K562 (cell line): ENCODE measurements around the gene PSRC1. TPM values are rescaled to one million over a fixed set of nuclear protein-coding genes. Genes with fewer than 3 reads are reported as not detected.

Experiments used
- ATAC-seq: fragments of 200-7000 bp; cut with Tn5 transposase; 3 replicates; pipeline ENCODE4 v1.9.1; 2020; ENCODE audit warnings: moderate library complexity
- BruUV-seq: library from RNA; stranded (reverse); fragments of 400-500 nt; replicated peaks from 2 replicates; lab custom pipeline; 2021; lab: Mats Ljungman, UMichigan
- CTCF ChIA-PET: fragments of 300-600 bp; formaldehyde crosslinking; extraction: SDS; loops from one replicate; lab custom pipeline; 2021; ENCODE audit warnings: low intra/inter-chr PET ratio; lab: Yijun Ruan, JAX
- POLR2A ChIA-PET: fragments of 300-600, 350-650 bp; sonication (Branson Sonifier 250); formaldehyde crosslinking; extraction: SDS; loops from one replicate; lab custom pipeline; 2021; ENCODE audit warnings: antibody characterized with exemption, inconsistent platforms; lab: Yijun Ruan, JAX
- DNase-seq, 4 experiments: peaks; one replicate each; pipeline versions ENCODE4 v3.0.0 to v3.0.0-alpha.2; 2011 to 2018; ENCODE audit warnings: low spot score in 3 of 4, mixed read lengths in 3 of 4; ENCODE audit errors: extremely low read depth in 1 of 4
- FAIRE-seq: peaks from 2 replicates; lab custom pipeline; 2011; peaks lifted over from hg19 to GRCh38; lab: Jason Lieb, UNC
- H2AFZ ChIP-seq: 2 replicates; pipeline ENCODE4 v1.6.0; 2011; ENCODE audit warnings: low read depth, low read length, control low read depth, inconsistent platforms
- H3K27ac ChIP-seq: fragments of 200-600 bp; 3 replicates; pipeline ENCODE4 v1.8.0; 2011; ENCODE audit warnings: low read depth, mild to moderate bottlenecking, control low read depth, inconsistent platforms, low read length, moderate library complexity, mixed read lengths; ENCODE audit errors: extremely low read depth
- H3K27me3 ChIP-seq, 2 experiments: fragments of 300-600 bp in 1 of 2; 2 replicates in 1 of 2; 3 replicates in 1 of 2; pipeline versions ENCODE4 v1.6.0 to v1.8.0; 2011; ENCODE audit warnings: inconsistent platforms in 2 of 2, low read length in 2 of 2, mild to moderate bottlenecking in 1 of 2, mixed read lengths in 1 of 2, moderate library complexity in 1 of 2; ENCODE audit not compliant: control insufficient read depth in 2 of 2, insufficient read depth in 2 of 2
- H3K36me3 ChIP-seq: fragments of 300-600 bp; 3 replicates; pipeline ENCODE4 v1.8.0; 2011; ENCODE audit warnings: mild to moderate bottlenecking, low read length, inconsistent platforms; ENCODE audit not compliant: control insufficient read depth, insufficient read depth
- H3K4me1 ChIP-seq, 2 experiments: fragments of 200-600 bp in 1 of 2; replicated peaks in 1 of 2; 2 replicates in 1 of 2; 3 replicates in 1 of 2; pipeline versions ENCODE4 v1.5.1 to v1.8.0; 2011; ENCODE audit warnings: inconsistent platforms in 2 of 2, low read length in 2 of 2, mild to moderate bottlenecking in 1 of 2, mixed read lengths in 1 of 2, moderate library complexity in 1 of 2; ENCODE audit not compliant: control insufficient read depth in 2 of 2, insufficient read depth in 2 of 2
- H3K4me2 ChIP-seq: 2 replicates; pipeline ENCODE4 v1.6.1; 2011; ENCODE audit warnings: low read length, control low read depth, inconsistent platforms, mixed read lengths; ENCODE audit not compliant: insufficient read depth
- H3K4me3 ChIP-seq: fragments of 200-600 bp; sonication (generic), shearing (Covaris generic); 2 replicates; pipeline ENCODE4 v1.5.1; 2016; ENCODE audit warnings: control low read depth, inconsistent platforms
- H3K79me2 ChIP-seq: fragments of 200-600 bp; 3 replicates; pipeline ENCODE4 v1.8.0; 2011; ENCODE audit warnings: low read length, inconsistent platforms; ENCODE audit not compliant: control insufficient read depth, insufficient read depth
- H3K9ac ChIP-seq, 2 experiments: 2 replicates each; pipeline versions ENCODE4 v1.6.0 to v1.6.1; 2011; ENCODE audit warnings: low read depth in 2 of 2, low read length in 2 of 2, control low read depth in 1 of 2, inconsistent platforms in 1 of 2, mild to moderate bottlenecking in 1 of 2, mixed read lengths in 1 of 2; ENCODE audit not compliant: insufficient read depth in 1 of 2
- H3K9me1 ChIP-seq: one replicate; pipeline ENCODE4 v1.6.0; 2011; ENCODE audit warnings: inconsistent platforms, mild to moderate bottlenecking, low read length, moderate library complexity; ENCODE audit not compliant: control insufficient read depth, insufficient read depth
- H3K9me3 ChIP-seq: replicated peaks from 2 replicates; pipeline ENCODE4 v1.5.1; 2011; ENCODE audit warnings: low read depth, low read length, inconsistent platforms; ENCODE audit not compliant: control insufficient read depth, insufficient read depth
- H4K20me1 ChIP-seq: replicated peaks from 2 replicates; pipeline ENCODE4 v1.6.1; 2011; ENCODE audit warnings: low read length, inconsistent platforms, mixed read lengths; ENCODE audit not compliant: control insufficient read depth, insufficient read depth
- CBFB ChIP-seq: sonication (generic); formaldehyde crosslinking; IDR thresholded peaks from 2 replicates; pipeline ENCODE4 v1.4.0; 2020; ENCODE audit warnings: mild to moderate bottlenecking, missing genetic modification reagents
- CBX1 ChIP-seq: sonication (generic); IDR thresholded peaks from 2 replicates; pipeline ENCODE4 v1.6.1; 2016; ENCODE audit warnings: antibody characterized with exemption, low read depth, mild to moderate bottlenecking
- MAFG ChIP-seq: fragments of 450-650 bp; conservative IDR thresholded peaks from 2 replicates; pipeline ENCODE4 v1.6.1; 2016; ENCODE audit warnings: missing genetic modification characterization, missing compliant biosample characterization
- MAZ ChIP-seq, 2 experiments: fragments of 450-650 bp in 1 of 2; sonication (generic) in 1 of 2; formaldehyde crosslinking; IDR thresholded peaks in 1 of 2; conservative IDR thresholded peaks in 1 of 2; 2 replicates each; pipeline versions ENCODE4 v1.4.0 to v1.5.0; 2020; ENCODE audit warnings: mild to moderate bottlenecking in 1 of 2, missing genetic modification reagents in 1 of 2
- ZBTB7A ChIP-seq: IDR thresholded peaks from 2 replicates; pipeline ENCODE4 v1.6.1; 2011; ENCODE audit warnings: low read depth, mild to moderate bottlenecking, low read length, moderate library complexity, borderline replicate concordance; ENCODE audit not compliant: control insufficient read depth
- WGBS: fragments of 100-300 bp; shearing (Covaris generic); methylation state at CpG from one replicate; pipeline ENCODE4 v1.1.6; 2016; ENCODE audit warnings: low coverage, mixed read lengths; ENCODE audit not compliant: insufficient coverage; ENCODE audit errors: missing lambda C conversion rate; 5-methylcytosine and 5-hydroxymethylcytosine counted together
- in situ Hi-C: fragments of 300-500 bp; cut with MboI; formaldehyde crosslinking; loops from 4 replicates; pipeline ENCODE4 v1.15.0; 2018; ENCODE audit warnings: inconsistent platforms, mixed read lengths
- intact Hi-C: fragments of 100-400 bp; cut with micrococcal nuclease; formaldehyde crosslinking; loops from 2 replicates; pipeline ENCODE4 v1.14.2; 2022
- polyA plus RNA-seq, 8 experiments: library from polyadenylated mRNA; depleted of rRNA in 4 of 8; stranded (reverse) in 5 of 8; unstranded in 3 of 8; fragments of >200 nt; fragmentation: Nextera tagmentation in 2 of 8; fragmentation: Illumina TruSeq in 1 of 8; extraction: Ambion mirVana in 2 of 8; extraction: Trizol in 1 of 8; gene quantifications; 2 replicates each; pipeline versions ENCODE4 v1.2.1 to v1.2.3, GENCODE V29; 2011 to 2014; ENCODE audit warnings: inconsistent platforms in 1 of 8, missing spikeins in 1 of 8
- total RNA-seq, 7 experiments: library from RNA; depleted of rRNA in 6 of 7; stranded (reverse); fragments of >200 nt in 6 of 7; fragmentation: Illumina TruSeq in 2 of 7; extraction: Trizol in 2 of 7; gene quantifications; 2 replicates each; pipeline versions ENCODE4 v1.2.1 to v1.2.3, GENCODE V29; 2011 to 2021; ENCODE audit warnings: low replicate concordance in 1 of 7
- TF ChIP-seq, protein P1 (sequence below), 2 experiments: fragments of 450-650 bp; formaldehyde crosslinking in 1 of 2; IDR thresholded peaks; 2 replicates each; pipeline versions ENCODE4 v1.4.0 to v1.6.1; 2014 to 2020; ENCODE audit warnings: mild to moderate bottlenecking in 2 of 2, borderline replicate concordance in 1 of 2, low read depth in 1 of 2
- TF ChIP-seq, protein P2 (sequence below): IDR thresholded peaks from 2 replicates; pipeline ENCODE4 v1.6.1; 2011; ENCODE audit warnings: borderline replicate concordance, low read depth, mild to moderate bottlenecking, moderate library complexity, low read length; ENCODE audit not compliant: insufficient read depth, poor library complexity, severe bottlenecking
- TF ChIP-seq, protein P3 (sequence below): fragments of 250-450 bp; sonication (Bioruptor Pico); IDR thresholded peaks from 2 replicates; pipeline ENCODE4 v1.8.0; 2021; ENCODE audit warnings: moderate library complexity, mild to moderate bottlenecking, inconsistent platforms

PSRC1 gene
- total and polyA plus RNA-seq, 9 of the 15 experiments (the other 6 are each of a cell fraction or from before 2014, with no cell fraction given) = 6.5 to 65.2 (median 39.3) TPM

DNA sequence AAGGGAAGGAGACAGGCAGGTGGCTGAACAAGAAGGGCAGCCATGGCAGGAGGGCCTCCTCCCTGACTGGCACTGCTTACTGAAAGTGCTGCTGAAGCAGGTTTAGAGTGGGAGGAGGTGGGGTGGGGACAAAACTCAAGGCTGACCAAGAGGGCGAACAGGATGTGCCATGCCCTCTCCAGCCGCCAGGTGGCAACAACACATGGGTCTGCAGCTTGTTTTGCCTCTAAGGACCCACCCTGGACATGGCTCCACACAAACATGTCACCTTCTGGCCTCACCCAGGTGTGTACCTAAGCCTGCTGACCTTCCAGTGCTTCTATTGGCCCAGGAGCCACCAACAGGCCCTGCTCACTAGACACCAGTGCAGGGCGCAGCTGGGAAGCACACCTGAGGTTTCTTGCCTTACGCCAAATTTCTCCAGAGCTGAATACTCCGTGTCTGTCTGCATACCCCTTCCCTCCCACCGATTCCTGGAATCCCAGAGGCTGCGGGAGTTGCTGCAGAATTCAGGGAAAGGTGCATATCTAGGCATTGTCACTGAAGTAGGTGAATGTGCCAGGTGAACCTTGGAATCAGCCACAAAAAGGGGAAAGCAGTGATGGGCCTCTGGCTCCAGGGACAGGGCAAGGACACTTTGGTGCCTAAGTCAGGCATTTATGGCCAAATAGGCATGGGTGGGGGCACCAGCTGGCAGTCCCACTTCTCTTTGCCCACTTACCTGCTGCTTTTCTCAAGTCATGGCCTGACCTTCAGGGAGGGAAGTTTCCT is 5.3 kb downstream of the PSRC1 start:
- in situ Hi-C loops = no loop called here
- peak; percentile 91 to 94 (median 92) for DNase-seq
- peaks cover 63 to 65% of the 10 kb centered on the region in 2 experiments for H3K4me1 ChIP-seq
- peak; percentile 54; the same call in 1 of the 2 replicates for TF ChIP-seq ZBTB7A
- TF ChIP-seq, protein P1, sequence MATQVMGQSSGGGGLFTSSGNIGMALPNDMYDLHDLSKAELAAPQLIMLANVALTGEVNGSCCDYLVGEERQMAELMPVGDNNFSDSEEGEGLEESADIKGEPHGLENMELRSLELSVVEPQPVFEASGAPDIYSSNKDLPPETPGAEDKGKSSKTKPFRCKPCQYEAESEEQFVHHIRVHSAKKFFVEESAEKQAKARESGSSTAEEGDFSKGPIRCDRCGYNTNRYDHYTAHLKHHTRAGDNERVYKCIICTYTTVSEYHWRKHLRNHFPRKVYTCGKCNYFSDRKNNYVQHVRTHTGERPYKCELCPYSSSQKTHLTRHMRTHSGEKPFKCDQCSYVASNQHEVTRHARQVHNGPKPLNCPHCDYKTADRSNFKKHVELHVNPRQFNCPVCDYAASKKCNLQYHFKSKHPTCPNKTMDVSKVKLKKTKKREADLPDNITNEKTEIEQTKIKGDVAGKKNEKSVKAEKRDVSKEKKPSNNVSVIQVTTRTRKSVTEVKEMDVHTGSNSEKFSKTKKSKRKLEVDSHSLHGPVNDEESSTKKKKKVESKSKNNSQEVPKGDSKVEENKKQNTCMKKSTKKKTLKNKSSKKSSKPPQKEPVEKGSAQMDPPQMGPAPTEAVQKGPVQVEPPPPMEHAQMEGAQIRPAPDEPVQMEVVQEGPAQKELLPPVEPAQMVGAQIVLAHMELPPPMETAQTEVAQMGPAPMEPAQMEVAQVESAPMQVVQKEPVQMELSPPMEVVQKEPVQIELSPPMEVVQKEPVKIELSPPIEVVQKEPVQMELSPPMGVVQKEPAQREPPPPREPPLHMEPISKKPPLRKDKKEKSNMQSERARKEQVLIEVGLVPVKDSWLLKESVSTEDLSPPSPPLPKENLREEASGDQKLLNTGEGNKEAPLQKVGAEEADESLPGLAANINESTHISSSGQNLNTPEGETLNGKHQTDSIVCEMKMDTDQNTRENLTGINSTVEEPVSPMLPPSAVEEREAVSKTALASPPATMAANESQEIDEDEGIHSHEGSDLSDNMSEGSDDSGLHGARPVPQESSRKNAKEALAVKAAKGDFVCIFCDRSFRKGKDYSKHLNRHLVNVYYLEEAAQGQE (IDR thresholded peaks at IDR 0.05; ENCODE audit: borderline replicate concordance) = peak; percentile 93
- TF ChIP-seq, protein P1 (CRISPR knock-in tag; IDR thresholded peaks at IDR 0.05; ENCODE audit: low read depth) = no peak
- TF ChIP-seq, protein P2, sequence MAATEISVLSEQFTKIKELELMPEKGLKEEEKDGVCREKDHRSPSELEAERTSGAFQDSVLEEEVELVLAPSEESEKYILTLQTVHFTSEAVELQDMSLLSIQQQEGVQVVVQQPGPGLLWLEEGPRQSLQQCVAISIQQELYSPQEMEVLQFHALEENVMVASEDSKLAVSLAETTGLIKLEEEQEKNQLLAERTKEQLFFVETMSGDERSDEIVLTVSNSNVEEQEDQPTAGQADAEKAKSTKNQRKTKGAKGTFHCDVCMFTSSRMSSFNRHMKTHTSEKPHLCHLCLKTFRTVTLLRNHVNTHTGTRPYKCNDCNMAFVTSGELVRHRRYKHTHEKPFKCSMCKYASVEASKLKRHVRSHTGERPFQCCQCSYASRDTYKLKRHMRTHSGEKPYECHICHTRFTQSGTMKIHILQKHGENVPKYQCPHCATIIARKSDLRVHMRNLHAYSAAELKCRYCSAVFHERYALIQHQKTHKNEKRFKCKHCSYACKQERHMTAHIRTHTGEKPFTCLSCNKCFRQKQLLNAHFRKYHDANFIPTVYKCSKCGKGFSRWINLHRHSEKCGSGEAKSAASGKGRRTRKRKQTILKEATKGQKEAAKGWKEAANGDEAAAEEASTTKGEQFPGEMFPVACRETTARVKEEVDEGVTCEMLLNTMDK = peak; percentile 28
- TF ChIP-seq MAFG (tag) = peak; percentile 33; the same call in 1 of the 2 replicates
- TF ChIP-seq, protein P3, sequence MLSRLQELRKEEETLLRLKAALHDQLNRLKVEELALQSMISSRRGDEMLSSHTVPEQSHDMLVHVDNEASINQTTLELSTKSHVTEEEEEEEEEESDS (CRISPR knock-in tag) = no peak
- TF ChIP-seq CBX1 = 0 out of 2 replicates have a peak, but pooled peaks have one; percentile 43
- TF ChIP-seq CBFB (CRISPR knock-in tag) = 0 out of 2 replicates have a peak, but pooled peaks have one; percentile 68
- peak in 1 of 2 experiments; percentile 55; a peak in 1 of 4 replicates for TF ChIP-seq MAZ (CRISPR knock-in tag; conservative IDR thresholded peaks at IDR 0.05 in 1 of 2, IDR thresholded peaks at IDR 0.05 in 1 of 2)

More for the DNA sequence above, 5.3 kb downstream of the PSRC1 start:
- no peaks in the 10 kb centered on the region for H3K9me1 ChIP-seq
- peak overlapping the region; percentile 51 for H3K27ac ChIP-seq
- H3K4me2 ChIP-seq = peak overlapping the region; percentile 37
- H3K79me2 ChIP-seq = peaks cover 16% of the 10 kb centered on the region
- peak overlapping the region; percentile 78 for H2AFZ ChIP-seq
- H3K9me3 ChIP-seq = no peaks in the 10 kb centered on the region
- WGBS = 36% methylated on average over 7 of the region's 7 CpGs
- peak; percentile 96 for FAIRE-seq
- no TSS peak for BruUV-seq
- H3K27me3 ChIP-seq = no peaks in the 10 kb centered on the region
- H3K36me3 ChIP-seq = peaks cover 44% of the 10 kb centered on the region; the same call in 2 of the 3 replicates
- intact Hi-C loops = loop anchor here (1.0 to 5.0 kb wide), 3 partner anchors 122 to 255 kb away; partner anchors contain the start of gene CYB561D1
- POLR2A ChIA-PET = interaction anchor here (0.6 to 2.1 kb wide), 10 partner anchors 10 to 123 kb away, joined by 3 to 8 read pairs (median 4); partner anchors contain the start of gene SORT1
- CTCF ChIA-PET = interaction anchor here (0.6 to 3.9 kb wide), 5 partner anchors 28 to 318 kb away, joined by 3 to 51 read pairs (median 4); partner anchors contain the start of gene SORT1
- peak; percentile 90 for ATAC-seq
- H3K9ac ChIP-seq = peak overlapping the region; percentile 21 to 63; a peak in 2 of 4 replicates
- no peak overlapping the region for H3K4me3 ChIP-seq
- H4K20me1 ChIP-seq = peaks cover 4% of the 10 kb centered on the region; the same call in 1 of the 2 replicates
